ENCODE measurements around the gene SAMD4B. TPM values are rescaled to one million over a fixed set of nuclear protein-coding genes. Genes with fewer than 3 reads are reported as not detected.

Gene SAMD4B
- total RNA-seq, 2 experiments from 2014 or later: 59.4 to 60.0 TPM

DNA sequence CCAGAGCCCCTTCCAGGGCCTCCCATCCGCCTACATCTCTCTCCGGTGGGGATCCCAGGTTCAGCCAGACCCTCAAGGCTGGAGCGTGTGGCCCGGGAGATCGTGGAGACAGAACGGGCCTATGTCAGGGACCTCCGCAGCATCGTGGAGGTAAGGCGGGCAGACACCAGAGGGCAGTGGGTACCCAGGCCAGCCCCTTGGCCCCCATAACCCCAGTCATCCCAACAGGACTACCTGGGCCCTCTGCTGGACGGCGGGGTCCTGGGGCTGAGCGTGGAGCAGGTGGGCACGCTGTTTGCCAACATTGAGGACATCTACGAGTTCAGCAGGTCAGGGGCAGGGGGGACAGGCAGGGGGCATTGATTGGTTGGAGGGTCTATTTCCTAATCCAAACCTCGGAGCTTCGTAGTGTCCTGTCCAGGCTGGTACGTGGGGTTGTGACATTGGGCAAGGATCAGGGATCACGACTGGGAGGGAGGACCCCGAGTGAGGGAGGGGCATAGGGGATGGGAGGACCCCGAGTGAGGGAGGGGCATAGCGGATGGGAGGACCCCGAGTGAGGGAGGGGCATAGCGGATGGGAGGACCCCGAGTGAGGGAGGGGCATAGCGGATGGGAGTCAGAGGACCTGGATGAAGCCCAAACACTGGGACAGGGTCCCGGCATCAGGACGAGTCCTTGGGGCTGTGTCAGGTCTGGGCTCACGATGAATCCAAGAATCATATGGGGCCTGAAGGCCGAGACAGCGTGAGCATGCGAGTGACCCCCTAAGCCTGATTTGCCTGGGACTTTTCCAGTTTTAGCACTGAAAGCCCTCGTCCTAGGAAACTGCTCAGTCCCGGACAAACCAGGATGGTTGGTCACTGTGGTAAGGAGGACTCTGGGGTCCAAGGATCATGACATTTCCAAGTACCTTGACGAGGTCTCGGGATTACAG is 73.2 kb downstream of the SAMD4B start:
- Histone ChIP-seq H3K4me3 (ENCODE audit: low read depth, low read length, poor library complexity, severe bottlenecking) (no peak overlapping the region), H3K9me3 (ENCODE audit: low read length) (no peaks in the 10 kb centered on the region), H3K9me2 (ENCODE audit: insufficient read depth, low read length) (no peaks in the 10 kb centered on the region), H3K4me2 (ENCODE audit: low read length) (peak overlapping the region; percentile 83), H3K4me1 (ENCODE audit: insufficient read depth, low read length, poor library complexity, severe bottlenecking) (peaks cover 26% of the 10 kb centered on the region), H3K27ac (ENCODE audit: low read depth, low read length, poor library complexity, severe bottlenecking) (no peak overlapping the region), H4K20me1 (ENCODE audit: insufficient read depth, low read length) (no peaks in the 10 kb centered on the region), H2AFZ (ENCODE audit: low read length) (no peak overlapping the region), H3K79me2 (ENCODE audit: insufficient read depth, low read depth, low read length) (peaks cover 16% of the 10 kb centered on the region; the same call in 1 of the 2 replicates), H3K36me3 (ENCODE audit: insufficient read depth, low read length) (peaks cover 27% of the 10 kb centered on the region)
- TF ChIP-seq, protein P1, sequence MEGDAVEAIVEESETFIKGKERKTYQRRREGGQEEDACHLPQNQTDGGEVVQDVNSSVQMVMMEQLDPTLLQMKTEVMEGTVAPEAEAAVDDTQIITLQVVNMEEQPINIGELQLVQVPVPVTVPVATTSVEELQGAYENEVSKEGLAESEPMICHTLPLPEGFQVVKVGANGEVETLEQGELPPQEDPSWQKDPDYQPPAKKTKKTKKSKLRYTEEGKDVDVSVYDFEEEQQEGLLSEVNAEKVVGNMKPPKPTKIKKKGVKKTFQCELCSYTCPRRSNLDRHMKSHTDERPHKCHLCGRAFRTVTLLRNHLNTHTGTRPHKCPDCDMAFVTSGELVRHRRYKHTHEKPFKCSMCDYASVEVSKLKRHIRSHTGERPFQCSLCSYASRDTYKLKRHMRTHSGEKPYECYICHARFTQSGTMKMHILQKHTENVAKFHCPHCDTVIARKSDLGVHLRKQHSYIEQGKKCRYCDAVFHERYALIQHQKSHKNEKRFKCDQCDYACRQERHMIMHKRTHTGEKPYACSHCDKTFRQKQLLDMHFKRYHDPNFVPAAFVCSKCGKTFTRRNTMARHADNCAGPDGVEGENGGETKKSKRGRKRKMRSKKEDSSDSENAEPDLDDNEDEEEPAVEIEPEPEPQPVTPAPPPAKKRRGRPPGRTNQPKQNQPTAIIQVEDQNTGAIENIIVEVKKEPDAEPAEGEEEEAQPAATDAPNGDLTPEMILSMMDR (conservative IDR thresholded peaks at IDR 0.05; ENCODE audit: low read length): 0 out of 2 replicates have a peak, but pooled peaks have one; percentile 22
- TF ChIP-seq EZH2phosphoT487 (IDR thresholded peaks at IDR 0.05; ENCODE audit: borderline replicate concordance, low read depth, low read length): no peak
- intact Hi-C loops (cut with micrococcal nuclease; ENCODE audit: unreplicated experiment): no loop called here
- no peak for DNase-seq (ENCODE audit: low spot score)
- ChIA-PET POLR2A (interaction anchor here (0.6 kb wide), 1 partner anchor 77 kb away, joined by 3 read pairs; no protein-coding TSS in a partner anchor), CTCF (ENCODE audit: unreplicated experiment) (no interaction called here)
- BruUV-seq (replicated peaks): no TSS peak

DNA sequence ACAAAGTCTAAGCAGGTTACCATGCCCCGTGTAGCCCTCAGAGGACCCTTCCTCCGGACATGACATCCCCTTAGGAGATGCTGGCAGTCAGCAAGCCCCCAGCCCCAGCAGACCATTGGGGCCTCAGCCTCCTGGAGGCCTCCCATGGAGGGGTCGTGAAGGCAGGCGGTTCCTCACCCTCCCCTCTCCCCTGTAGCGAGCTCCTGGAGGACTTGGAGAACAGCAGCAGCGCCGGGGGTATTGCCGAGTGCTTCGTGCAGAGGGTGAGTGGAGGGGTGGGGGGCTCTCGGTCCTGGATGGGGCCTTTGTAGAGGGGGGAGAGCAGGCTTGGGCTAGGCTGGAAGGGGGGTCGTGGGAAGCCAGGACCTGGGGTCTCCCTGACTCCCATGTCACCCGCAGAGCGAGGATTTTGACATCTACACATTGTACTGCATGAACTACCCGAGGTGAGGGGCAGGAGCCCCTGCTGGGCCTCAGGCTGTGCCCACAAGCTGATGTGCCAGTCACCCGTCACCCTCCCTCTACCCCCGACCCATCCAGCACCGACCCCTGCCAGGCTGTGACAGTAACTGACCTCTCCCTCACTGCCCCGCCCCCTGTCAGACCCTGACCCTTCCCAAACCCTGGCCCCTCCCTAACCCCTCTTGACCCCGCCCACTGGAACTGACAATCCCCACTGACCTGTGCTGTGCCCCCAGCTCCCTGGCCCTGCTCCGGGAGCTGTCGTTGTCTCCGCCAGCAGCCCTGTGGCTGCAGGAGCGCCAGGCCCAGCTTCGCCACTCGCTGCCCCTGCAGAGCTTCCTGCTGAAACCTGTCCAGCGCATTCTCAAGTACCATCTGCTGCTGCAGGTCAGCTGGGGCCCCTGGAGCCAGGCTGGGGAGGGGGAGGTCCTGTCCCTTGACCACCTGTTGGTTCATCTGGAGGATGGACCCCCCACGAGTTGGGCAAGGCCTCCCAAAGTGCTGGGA is 74.2 kb downstream of the SAMD4B start:
- TF ChIP-seq EZH2phosphoT487 (IDR thresholded peaks at IDR 0.05; ENCODE audit: borderline replicate concordance, low read depth, low read length): no peak
- TF ChIP-seq, protein P1 (conservative IDR thresholded peaks at IDR 0.05; ENCODE audit: low read length): no peak
- Histone ChIP-seq H3K27ac (ENCODE audit: low read depth, low read length, poor library complexity, severe bottlenecking) (no peak overlapping the region), H3K4me3 (ENCODE audit: low read depth, low read length, poor library complexity, severe bottlenecking) (no peak overlapping the region), H4K20me1 (ENCODE audit: insufficient read depth, low read length) (no peaks in the 10 kb centered on the region), H3K9me3 (ENCODE audit: low read length) (no peaks in the 10 kb centered on the region), H3K36me3 (ENCODE audit: insufficient read depth, low read length) (peaks cover 33% of the 10 kb centered on the region), H3K79me2 (ENCODE audit: insufficient read depth, low read depth, low read length) (peaks cover 16% of the 10 kb centered on the region; the same call in 1 of the 2 replicates), H3K4me2 (ENCODE audit: low read length) (no peak overlapping the region), H2AFZ (ENCODE audit: low read length) (no peak overlapping the region), H3K4me1 (ENCODE audit: insufficient read depth, low read length, poor library complexity, severe bottlenecking) (peaks cover 15% of the 10 kb centered on the region), H3K9me2 (ENCODE audit: insufficient read depth, low read length) (no peaks in the 10 kb centered on the region)
- ChIA-PET CTCF (ENCODE audit: unreplicated experiment) (no interaction called here), POLR2A (interaction anchor here (0.6 kb wide), 1 partner anchor 78 kb away, joined by 3 read pairs; no protein-coding TSS in a partner anchor)
- intact Hi-C loops (cut with micrococcal nuclease; ENCODE audit: unreplicated experiment): no loop called here
- BruUV-seq (replicated peaks): no TSS peak
- no peak for DNase-seq (ENCODE audit: low spot score)
